Tibial artery (tissue), 4 donors: Measurements from ENCODE around the gene SELPLG.

Experiments
- DNase-seq, 2 donors: peaks; one replicate each; pipeline ENCODE4 v3.0.0-alpha.2; 2019
- H3K27ac ChIP-seq, 2 donors: fragments of 200-600 bp; sonication (generic) in 1 of 2; 1 replicate in 1 of 2; 2 replicates in 1 of 2; pipeline ENCODE4 v1.5.1; 2018 to 2019; ENCODE audit warnings: mild to moderate bottlenecking in 1 of 2
- H3K27me3 ChIP-seq, 2 donors: fragments of 200-600 bp; sonication (generic) in 1 of 2; one replicate each; pipeline versions ENCODE4 v1.5.1 to v1.6.0; 2016 to 2019
- H3K36me3 ChIP-seq, 3 donors: fragments of 200-600 bp; sonication (generic) in 2 of 3; one replicate each; pipeline ENCODE4 v1.5.1; 2016 to 2019; ENCODE audit warnings: mild to moderate bottlenecking in 2 of 3
- H3K4me1 ChIP-seq, 4 donors: fragments of 200-600 bp; sonication (generic) in 2 of 4; 1 replicate in 3 of 4; 2 replicates in 1 of 4; pipeline ENCODE4 v1.5.1; 2016 to 2019
- H3K4me3 ChIP-seq, 2 donors: fragments of 200-600 bp; sonication (generic) in 1 of 2; 1 replicate in 1 of 2; 2 replicates in 1 of 2; pipeline ENCODE4 v1.5.1; 2018 to 2019; ENCODE audit warnings: mild to moderate bottlenecking in 2 of 2
- H3K9me3 ChIP-seq, 3 donors: fragments of 200-600 bp; sonication (generic) in 1 of 3; one replicate each; pipeline ENCODE4 v1.5.1; 2016 to 2019
- intact Hi-C: fragments of 100-400 bp; cut with DNase I; formaldehyde crosslinking; loops from one replicate; pipeline ENCODE4 v1.15.0; 2023; ENCODE audit warnings: low total_unique reads
- TF ChIP-seq, protein P1 (sequence below), 2 experiments: fragments of 200-600 bp in 1 of 2; fragments of 450-650 bp in 1 of 2; IDR thresholded peaks; one replicate each; pipeline ENCODE4 v1.5.1; 2017 to 2019; ENCODE audit warnings: antibody characterized with exemption in 2 of 2, mild to moderate bottlenecking in 1 of 2, moderate library complexity in 1 of 2

Gene SELPLG

GRCh38 chr12:108630481-108631207 is 3.0 kb downstream of the SELPLG start:
- Histone ChIP-seq H3K36me3 (no peaks in the 10 kb centered on the region), H3K9me3 (no peaks in the 10 kb centered on the region), H3K4me3 (no peak overlapping the region), H3K27ac (no peak overlapping the region), H3K27me3 (peaks cover 0 to 21% of the 10 kb centered on the region in 2 donors), H3K4me1 (peaks cover 0 to 6% (median 0%) of the 10 kb centered on the region in 4 donors)
- DNase-seq: no peak
- intact Hi-C loops: no loop called here
- TF ChIP-seq, protein P1, sequence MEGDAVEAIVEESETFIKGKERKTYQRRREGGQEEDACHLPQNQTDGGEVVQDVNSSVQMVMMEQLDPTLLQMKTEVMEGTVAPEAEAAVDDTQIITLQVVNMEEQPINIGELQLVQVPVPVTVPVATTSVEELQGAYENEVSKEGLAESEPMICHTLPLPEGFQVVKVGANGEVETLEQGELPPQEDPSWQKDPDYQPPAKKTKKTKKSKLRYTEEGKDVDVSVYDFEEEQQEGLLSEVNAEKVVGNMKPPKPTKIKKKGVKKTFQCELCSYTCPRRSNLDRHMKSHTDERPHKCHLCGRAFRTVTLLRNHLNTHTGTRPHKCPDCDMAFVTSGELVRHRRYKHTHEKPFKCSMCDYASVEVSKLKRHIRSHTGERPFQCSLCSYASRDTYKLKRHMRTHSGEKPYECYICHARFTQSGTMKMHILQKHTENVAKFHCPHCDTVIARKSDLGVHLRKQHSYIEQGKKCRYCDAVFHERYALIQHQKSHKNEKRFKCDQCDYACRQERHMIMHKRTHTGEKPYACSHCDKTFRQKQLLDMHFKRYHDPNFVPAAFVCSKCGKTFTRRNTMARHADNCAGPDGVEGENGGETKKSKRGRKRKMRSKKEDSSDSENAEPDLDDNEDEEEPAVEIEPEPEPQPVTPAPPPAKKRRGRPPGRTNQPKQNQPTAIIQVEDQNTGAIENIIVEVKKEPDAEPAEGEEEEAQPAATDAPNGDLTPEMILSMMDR (IDR thresholded peaks at IDR 0.05): no peak

DNA sequence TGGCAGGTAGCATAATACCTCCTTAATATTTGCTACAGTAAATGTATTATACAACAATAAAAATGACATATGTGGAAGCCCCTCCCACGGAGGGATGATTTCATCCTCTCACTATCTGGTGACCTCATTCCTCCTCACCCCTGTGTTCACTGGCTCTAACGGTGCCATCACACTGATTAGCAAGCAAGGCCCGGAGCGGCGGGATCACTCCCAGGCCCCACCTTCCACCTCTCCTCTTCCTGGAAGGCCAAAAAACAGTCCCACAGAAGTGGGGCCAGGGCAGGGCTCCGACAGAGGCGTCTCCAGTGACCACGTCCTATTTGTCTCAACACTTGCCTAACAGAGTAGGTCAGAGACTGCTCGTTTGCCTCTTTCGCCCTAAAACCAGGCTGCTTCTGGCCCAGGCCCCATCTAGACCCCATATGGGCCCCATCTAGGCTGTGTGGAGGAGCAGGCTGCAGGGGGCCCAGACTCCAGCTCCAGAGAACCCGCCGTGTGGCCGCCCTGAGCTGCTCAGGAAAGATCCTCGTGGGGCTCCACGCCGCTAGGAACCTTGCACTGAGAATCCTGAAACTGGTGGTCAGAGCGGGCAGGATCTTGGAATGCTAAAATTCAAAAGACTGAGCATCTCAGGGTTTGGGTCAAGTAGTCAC is 3.7 kb downstream of the SELPLG start:
- H3K9me3 ChIP-seq: no peaks in the 10 kb centered on the region
- intact Hi-C loops: no loop called here
- TF ChIP-seq, protein P1 (IDR thresholded peaks at IDR 0.05): no peak
- peak in 1 of 2 donors; percentile 20 for DNase-seq
- H3K4me3 ChIP-seq: no peak overlapping the region
- peaks cover 0 to 6% (median 0%) of the 10 kb centered on the region in 4 donors for H3K4me1 ChIP-seq
- H3K27ac ChIP-seq: no peak overlapping the region
- H3K36me3 ChIP-seq: no peaks in the 10 kb centered on the region
- peaks cover 0 to 17% of the 10 kb centered on the region in 2 donors for H3K27me3 ChIP-seq

GRCh38 chr12:108629151-108629550 is 4.5 kb downstream of the SELPLG start:
- peak in 1 of 2 donors; percentile 18 for DNase-seq
- H3K4me3 ChIP-seq: no peak overlapping the region
- H3K9me3 ChIP-seq: no peaks in the 10 kb centered on the region
- H3K27ac ChIP-seq: no peak overlapping the region
- peaks cover 0 to 6% (median 0%) of the 10 kb centered on the region in 4 donors for H3K4me1 ChIP-seq
- intact Hi-C loops: no loop called here
- H3K36me3 ChIP-seq: no peaks in the 10 kb centered on the region
- peaks cover 0 to 13% of the 10 kb centered on the region in 2 donors for H3K27me3 ChIP-seq
- TF ChIP-seq, protein P1 (IDR thresholded peaks at IDR 0.05): no peak

GRCh38 chr12:108627134-108627920 is 6.4 kb downstream of the SELPLG start:
- intact Hi-C loops: no loop called here
- Histone ChIP-seq H3K9me3 (no peaks in the 10 kb centered on the region), H3K4me3 (no peak overlapping the region), H3K4me1 (peaks cover 0 to 6% (median 0%) of the 10 kb centered on the region in 4 donors), H3K36me3 (no peaks in the 10 kb centered on the region), H3K27me3 (peaks cover 0 to 4% of the 10 kb centered on the region in 2 donors), H3K27ac (no peak overlapping the region)
- DNase-seq: no peak
- TF ChIP-seq, protein P1 (IDR thresholded peaks at IDR 0.05): no peak

DNA sequence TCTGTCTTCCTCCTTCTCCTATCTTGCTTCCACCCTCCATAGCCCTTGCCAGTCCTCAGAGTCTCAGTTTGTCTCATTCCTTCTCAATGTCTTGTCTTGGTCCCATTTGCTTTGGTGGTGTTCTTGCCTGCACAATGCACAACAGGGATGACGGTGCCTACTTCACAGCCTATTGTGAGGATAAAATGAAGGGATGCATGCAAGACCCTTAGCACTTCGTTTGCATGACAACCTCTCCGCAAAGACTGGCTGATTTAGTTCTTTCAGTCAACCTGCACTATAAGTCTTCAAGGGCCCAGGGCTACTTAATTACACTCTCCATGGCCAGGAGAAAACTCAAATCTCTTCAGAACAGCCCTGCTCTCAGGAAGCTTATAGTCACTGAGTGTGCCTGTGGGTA is 8.5 kb downstream of the SELPLG start:
- Histone ChIP-seq H3K27me3 (no peaks in the 10 kb centered on the region), H3K9me3 (no peaks in the 10 kb centered on the region), H3K36me3 (no peaks in the 10 kb centered on the region), H3K27ac (no peak overlapping the region), H3K4me1 (peaks cover 0 to 6% (median 0%) of the 10 kb centered on the region in 4 donors), H3K4me3 (no peak overlapping the region)
- TF ChIP-seq, protein P1 (IDR thresholded peaks at IDR 0.05): no peak
- intact Hi-C loops: no loop called here
- no peak for DNase-seq
